RWPE1 (cell line): ENCODE measurements around the gene CEMIP2.

Source experiments
- CTCF ChIA-PET: fragments of 350-600 bp; sonication (Branson Sonifier 250); formaldehyde crosslinking; extraction: SDS; loops from one replicate; lab custom pipeline; 2021; lab: Yijun Ruan, JAX
- POLR2A ChIA-PET: fragments of 400-600 bp; formaldehyde crosslinking; extraction: SDS; loops from one replicate; lab custom pipeline; 2020; ENCODE audit warnings: antibody characterized with exemption; ENCODE audit not compliant: low non-redundant PET; lab: Yijun Ruan, JAX
- DNase-seq: peaks from one replicate; pipeline ENCODE4 v3.0.0; 2012; ENCODE audit warnings: low spot score
- H3K27ac ChIP-seq: fragments of 450-650 bp; 2 replicates; pipeline ENCODE4 v1.5.1; 2017
- CTCF ChIP-seq: fragments of 450-650 bp; conservative IDR thresholded peaks from 2 replicates; pipeline ENCODE4 v1.5.1; 2017; ENCODE audit warnings: low read depth, mild to moderate bottlenecking

The CEMIP2 gene

GRCh38 chr9:71778085-71778484 is 9.8 kb upstream of the CEMIP2 start:
- POLR2A ChIA-PET = no interaction called here
- CTCF ChIA-PET = interaction anchor here (0.6 to 1.0 kb wide), 5 partner anchors 62 to 1500 kb away, joined by 3 read pairs; no protein-coding TSS in a partner anchor
- no peak overlapping the region for H3K27ac ChIP-seq
- TF ChIP-seq CTCF = no peak
- no peak for DNase-seq

- ChIA-PET CTCF (no interaction called here), POLR2A (no interaction called here)
- H3K27ac ChIP-seq = no peak overlapping the region
- TF ChIP-seq CTCF = no peak
- no peak for DNase-seq
Measured at GRCh38 chr9:71774920-71775319, 6.6 kb upstream of the CEMIP2 start.

- H3K27ac ChIP-seq = no peak overlapping the region
- no peak for DNase-seq
- ChIA-PET POLR2A (no interaction called here), CTCF (no interaction called here)
- TF ChIP-seq CTCF = no peak
Measured at GRCh38 chr9:71772726-71773125, 4.4 kb upstream of the CEMIP2 start.

- no peak for TF ChIP-seq CTCF
- DNase-seq = no peak
- ChIA-PET POLR2A (no interaction called here), CTCF (interaction anchor here (0.5 to 2.2 kb wide), 3 partner anchors 65 to 207 kb away, joined by 3 to 34 read pairs (median 4); no protein-coding TSS in a partner anchor)
- H3K27ac ChIP-seq = no peak overlapping the region
Measured at GRCh38 chr9:71770170-71770569, 1.9 kb upstream of the CEMIP2 start.

- no peak for DNase-seq
- H3K27ac ChIP-seq = peak overlapping the region; percentile 88
- CTCF ChIA-PET = interaction anchor here (0.5 to 2.2 kb wide), 15 partner anchors 9 to 484 kb away, joined by 3 to 34 read pairs (median 4); no protein-coding TSS in a partner anchor
Measured at GRCh38 chr9:71769175-71770161, 1.2 kb upstream of the CEMIP2 start.

More at GRCh38 chr9:71769175-71770161, 1.2 kb upstream of the CEMIP2 start:
- peak; percentile 46 for TF ChIP-seq CTCF
- POLR2A ChIA-PET = no interaction called here
